ENCODE results near the gene SMO.

Gene SMO

GRCh38 chr7:129188372-129188891 is at the start of gene SMO:
TSS of gene SMO (plus strand) at chr7:129188633. CDS start at chr7:129189152, 519 bp downstream.
- peak; percentile 18 to 62 for DNase-seq

GRCh38 chr7:129143724-129144094 is 44.7 kb upstream of the SMO start:
- no peak for DNase-seq

DNA sequence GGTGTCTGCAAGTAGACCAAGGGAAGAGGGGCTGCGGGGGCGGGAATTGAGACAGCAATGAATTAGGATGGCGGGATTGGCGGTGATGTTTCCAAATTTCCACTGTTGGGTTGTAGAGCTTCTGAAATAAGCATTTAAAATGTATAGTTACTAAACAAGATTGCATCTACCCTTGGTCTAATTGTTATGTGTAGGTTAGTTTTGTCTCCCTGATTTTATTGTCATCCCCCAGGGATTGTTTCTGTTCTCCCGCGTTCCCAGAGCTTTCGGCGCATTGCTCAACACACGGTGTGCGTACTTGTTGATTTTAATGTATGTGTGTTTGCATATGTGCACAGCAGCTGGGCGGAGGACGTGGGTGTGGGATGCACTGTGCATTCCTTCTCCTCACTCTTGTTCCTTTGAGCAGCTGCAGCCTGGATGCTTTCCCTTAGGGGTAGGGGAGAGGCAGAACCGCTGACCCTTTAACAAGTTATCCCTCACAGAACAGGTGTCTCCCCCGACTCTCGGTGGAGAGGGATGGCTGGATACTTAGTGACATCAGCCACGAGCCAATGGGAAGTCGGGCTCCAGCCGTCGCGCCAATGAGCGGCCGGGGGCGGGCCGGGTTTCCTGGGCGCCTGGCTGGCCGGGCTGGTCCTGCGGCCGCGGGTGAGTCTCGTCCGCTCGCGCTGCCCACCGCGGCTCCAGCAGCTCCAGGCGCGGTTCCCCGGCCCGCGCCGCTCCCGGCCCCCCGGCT is 44.2 kb upstream of the SMO start, which contains the start of gene TSPAN33:
Gene TSPAN33, plus strand, starts transcription at position 613 of the 739 bp plus-strand sequence. CDS start 274 bp downstream, outside the sequence.
- peak; percentile 91 to 97 for DNase-seq

DNA sequence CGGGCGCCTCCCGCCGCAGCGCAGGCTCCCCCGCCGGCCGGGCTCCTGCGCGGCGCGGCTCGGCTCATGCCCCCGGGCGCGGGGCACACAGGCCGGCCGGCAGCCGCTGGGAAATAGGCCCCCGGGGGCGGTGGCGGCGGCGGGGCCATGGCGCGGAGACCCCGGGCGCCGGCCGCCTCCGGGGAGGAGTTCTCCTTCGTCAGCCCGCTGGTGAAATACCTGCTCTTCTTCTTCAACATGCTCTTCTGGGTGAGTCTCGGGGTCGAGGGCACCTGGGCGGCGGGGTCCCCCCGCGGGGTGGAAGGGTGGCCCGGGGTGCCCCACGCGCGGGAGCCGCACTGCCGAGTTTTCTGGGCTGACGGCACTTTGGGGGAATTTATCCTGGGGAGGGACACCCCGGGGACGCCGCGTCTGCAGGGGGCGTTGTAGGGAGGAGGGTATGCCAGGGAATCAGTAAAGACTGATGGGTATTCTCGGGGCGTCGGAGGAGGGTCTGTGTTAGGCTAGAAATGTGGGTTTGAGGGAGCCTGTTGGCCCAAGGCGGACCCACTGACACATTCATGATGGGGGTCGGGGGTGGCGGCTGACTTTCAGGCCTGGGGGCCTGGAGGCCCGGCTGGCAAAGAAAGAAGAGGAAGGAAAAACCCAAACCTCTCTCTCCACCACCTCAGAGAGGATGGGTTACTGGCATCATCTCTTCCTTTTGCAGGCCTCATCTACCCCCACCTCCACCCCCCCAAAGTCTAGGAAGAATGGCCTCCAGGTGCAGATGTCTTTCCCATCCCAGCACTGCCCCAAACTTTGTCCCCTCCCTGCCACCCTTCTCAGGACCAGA is 43.4 kb upstream of the SMO start:
- peak in 1 of 2 experiments; percentile 44 for DNase-seq

DNA sequence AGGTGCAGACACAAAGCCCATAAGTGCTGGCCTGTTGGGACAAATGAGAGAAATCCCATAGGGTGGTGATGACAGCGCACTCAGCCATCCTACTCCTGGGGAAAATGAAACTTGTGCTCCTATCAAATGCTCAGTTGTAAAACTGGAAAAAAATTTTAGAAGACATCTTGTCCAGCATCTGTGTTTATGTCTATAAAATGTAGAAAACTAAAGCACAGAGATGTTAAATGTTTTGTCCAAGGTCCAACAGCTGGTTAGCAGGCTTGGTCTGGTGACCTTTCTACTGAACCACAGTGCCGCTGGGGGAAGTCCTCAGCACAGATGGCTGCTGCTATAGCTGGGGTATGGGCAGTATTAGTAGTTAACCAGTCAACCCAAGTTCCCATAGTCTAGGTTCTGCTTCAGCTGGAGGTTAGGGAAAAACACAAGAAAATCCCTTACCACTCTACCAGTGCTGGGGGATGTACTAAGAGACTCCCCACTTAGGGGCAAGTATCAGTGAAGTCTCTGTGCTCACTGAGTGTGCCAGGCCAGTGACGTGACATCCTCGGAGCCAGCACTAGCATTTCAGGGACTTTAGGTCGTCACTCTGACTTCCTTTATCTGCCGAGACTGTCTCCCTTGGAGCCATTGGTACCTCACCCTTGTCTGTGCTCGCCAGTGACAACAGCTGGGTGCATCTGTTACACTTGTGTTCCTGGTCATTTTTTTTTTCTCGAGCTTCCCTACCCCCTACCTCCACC is 42.0 kb upstream of the SMO start:
- DNase-seq = no peak

GRCh38 chr7:129147731-129148130 is 40.7 kb upstream of the SMO start:
- no peak for DNase-seq

GRCh38 chr7:129149511-129149910 is 38.9 kb upstream of the SMO start:
- no peak for DNase-seq

GRCh38 chr7:129150199-129150996 is 38.0 kb upstream of the SMO start:
- no peak for DNase-seq

DNA sequence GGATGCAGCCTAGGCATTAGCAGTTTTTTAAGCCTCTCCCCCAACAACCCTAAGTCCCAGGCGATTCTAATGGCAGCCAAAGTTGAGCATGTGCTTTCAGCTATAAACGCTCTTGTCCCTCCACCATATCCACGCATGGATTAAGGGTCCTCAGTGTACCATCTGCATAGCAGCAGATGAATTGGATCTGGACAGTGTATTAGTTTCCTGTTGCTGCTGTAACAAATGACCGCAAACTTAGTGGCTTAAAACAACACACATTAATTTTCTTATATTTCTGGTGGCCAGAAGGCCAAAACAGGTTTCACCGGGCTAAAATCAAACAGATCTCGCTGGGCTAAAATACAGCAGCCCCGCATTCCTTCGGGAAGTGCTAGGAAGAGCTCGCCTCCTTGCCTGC is 30.8 kb upstream of the SMO start:
- DNase-seq = no peak

GRCh38 chr7:129159539-129159938 is 28.9 kb upstream of the SMO start:
- DNase-seq = no peak

GRCh38 chr7:129160161-129160905 is 28.1 kb upstream of the SMO start:
- peak; percentile 34 to 67 for DNase-seq

DNA sequence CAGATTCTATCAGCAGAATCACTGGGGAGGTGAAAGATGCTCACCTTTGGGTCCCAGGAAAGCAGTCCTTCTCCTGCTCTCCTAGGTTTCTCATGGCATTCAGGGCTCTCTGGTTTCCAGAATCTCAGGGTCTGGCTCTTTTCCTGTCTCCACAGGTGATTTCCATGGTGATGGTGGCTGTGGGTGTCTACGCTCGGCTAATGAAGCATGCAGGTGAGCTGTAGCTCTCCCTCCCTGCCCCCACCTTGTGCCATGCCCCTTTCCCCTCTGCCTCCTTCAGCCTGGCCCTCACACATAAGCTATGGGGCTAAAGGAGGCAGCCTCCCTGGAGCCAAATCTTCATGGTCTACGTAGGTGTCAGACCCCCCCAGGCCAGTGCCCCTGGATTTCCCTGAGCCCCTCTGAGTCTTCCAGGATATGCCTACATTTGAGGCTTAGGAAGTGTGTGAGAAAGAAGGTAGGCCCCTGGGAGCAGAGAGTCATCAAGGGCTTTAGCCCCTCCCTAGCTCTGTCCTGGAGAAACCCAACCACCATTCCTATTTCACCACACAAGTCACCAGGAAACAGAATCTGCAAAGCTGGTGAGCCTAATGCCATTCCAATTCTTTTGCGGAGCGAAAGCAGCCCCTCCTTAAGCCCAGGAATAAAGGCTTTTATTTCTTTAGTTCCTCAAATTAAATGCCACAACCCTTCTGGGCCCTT is 26.8 kb upstream of the SMO start:
- DNase-seq = peak in 1 of 2 experiments; percentile 21

- no peak for DNase-seq
Measured at GRCh38 chr7:129162732-129163131, 25.7 kb upstream of the SMO start.

DNA sequence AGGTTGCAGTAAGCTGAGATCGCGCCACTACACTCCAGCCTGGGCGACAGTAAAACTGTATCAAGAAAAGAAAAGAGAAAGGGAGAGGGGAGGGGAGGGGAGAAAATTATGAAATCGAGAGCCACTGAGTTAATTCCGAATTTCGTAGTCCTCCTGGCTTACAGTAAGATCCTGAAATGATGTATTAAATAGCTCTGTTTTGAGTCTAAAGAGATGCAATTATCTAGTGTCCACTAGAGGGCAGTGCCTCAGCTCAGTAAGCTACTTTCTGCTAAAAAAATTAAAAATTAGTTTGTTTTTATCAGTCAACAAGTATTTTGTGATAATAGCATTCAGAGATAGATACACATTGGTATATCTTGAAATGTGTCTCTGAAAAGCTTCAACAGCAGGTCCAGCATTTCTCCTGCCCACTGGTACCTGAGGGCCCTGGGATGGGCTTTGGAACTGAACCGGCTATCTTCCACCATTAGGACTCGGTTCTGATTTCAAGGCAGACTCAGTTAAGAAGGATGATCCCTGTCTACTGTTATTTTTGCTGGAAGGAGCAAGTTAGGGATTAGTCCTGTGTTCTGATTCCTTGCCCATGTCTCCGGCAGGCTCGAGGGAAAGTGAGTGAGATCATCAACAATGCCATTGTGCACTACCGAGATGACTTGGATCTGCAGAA is 24.4 kb upstream of the SMO start:
- DNase-seq = peak in 1 of 2 experiments; percentile 61

- DNase-seq = no peak
Measured at GRCh38 chr7:129166745-129167144, 21.7 kb upstream of the SMO start.

GRCh38 chr7:129167817-129168216 is 20.6 kb upstream of the SMO start:
- DNase-seq = no peak

DNA sequence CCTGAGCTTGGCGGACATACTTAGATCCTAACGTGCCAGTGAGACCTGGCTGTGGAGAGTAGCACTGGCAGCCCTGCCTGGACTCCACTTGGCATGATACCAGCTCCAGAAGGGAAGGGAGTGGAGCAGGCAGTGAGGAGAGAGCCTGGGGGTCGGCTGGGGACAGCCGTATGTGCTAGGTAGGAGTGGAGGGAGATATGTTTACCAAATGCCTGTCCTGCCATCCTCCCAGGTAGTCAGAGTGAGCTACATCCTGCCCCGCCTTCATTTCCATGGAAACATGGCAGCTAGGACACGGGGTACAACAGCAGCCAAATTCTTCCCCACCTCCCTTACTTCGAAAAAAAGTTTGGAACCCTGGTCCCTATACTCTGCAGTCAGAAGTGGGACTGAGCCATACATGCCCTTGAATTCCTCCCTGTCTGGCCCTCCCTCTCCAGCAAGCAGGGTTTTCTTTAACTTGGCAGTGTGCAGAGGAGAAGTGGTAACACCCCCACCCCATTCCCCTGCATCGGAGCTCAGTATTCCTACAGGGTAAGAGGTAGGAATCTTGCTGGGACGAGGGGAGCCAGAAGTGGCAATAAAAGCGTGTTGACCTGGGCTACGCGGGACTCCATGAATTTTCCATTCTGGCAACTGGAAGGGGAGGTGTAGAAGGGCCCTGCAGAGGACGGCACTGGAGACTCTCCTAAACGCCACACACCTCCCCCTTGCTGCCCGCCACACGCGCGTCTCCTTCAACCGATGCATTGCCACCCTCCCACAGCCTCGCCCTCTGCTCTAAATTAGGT is 20.0 kb upstream of the SMO start:
- DNase-seq = no peak

- no peak for DNase-seq
Measured at GRCh38 chr7:129169171-129169671, 19.2 kb upstream of the SMO start.

Measured in NCI-H526 (cell line).